Measurements from ENCODE around the gene AKT3.

The AKT3 gene

GRCh38 chr1:243558576-243558975 lies 291.5 kb downstream of the AKT3 start:
- DNase-seq (ENCODE audit: low read depth, low spot score) = no peak

- no peak for DNase-seq (ENCODE audit: low read depth, low spot score)
Observed at GRCh38 chr1:243557866-243558265, 292.2 kb downstream of the AKT3 start.

- DNase-seq (ENCODE audit: low read depth, low spot score) = no peak
Observed at GRCh38 chr1:243554686-243555085, 295.4 kb downstream of the AKT3 start.

DNA sequence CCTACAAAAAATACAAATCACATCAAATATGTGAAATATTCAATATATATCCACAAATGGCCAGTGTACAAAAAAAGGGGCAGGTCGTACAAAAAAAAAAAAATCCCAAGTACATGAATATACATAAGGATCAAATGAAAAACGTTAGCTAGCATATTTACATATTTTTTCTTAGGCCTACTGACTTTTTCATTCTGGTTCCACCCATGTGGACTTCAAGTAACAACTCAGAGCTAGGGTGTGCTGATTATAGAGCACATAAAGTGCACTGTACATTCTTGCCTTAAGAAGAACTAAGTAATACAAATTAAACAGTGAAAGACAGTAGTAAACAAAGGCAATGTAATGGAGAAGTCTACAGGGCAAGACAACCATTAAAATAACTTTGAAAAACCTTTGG lies 297.0 kb downstream of the AKT3 start:
- DNase-seq (ENCODE audit: low read depth, low spot score) = no peak

DNA sequence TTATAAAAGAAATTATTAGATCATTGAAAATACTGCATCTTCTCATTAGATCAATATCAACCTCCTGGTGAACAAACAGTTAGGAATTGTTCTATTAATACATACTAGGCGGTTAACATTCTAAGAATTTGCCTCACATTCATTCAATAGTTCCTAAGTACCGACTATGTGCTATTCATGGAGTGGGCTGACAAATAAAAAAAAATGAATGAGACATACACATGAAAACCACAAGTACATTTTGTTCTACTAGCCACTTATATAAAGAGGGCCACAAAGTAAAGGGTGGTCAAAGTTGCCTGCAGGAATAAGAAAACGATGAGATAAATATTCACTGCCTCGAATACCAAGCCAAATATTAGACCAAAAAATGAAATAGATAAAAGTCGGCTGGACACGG lies 299.8 kb downstream of the AKT3 start:
- DNase-seq (ENCODE audit: low read depth, low spot score) = no peak

- no peak for DNase-seq (ENCODE audit: low read depth, low spot score)
Observed at GRCh38 chr1:243549791-243550190, 300.3 kb downstream of the AKT3 start.

GRCh38 chr1:243549108-243549507 lies 300.9 kb downstream of the AKT3 start:
- DNase-seq (ENCODE audit: low read depth, low spot score) = no peak

DNA sequence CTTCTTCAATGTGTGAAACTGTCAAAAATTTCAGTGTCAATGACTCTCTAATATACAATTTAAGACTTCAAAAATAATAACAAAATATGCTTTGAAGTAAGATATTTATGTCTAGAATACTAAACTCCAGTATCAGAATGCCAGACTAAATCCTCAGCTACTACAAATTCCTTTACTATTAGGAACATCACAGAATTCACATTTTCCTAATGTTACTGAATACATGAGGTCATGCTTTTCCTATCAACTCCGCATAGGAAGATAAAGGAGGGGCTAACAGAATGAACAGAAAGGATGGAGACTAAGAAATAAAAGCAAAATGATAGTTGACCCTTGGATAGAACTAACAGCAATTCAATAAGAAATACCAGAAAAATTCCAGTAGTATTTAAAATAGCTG lies 301.5 kb downstream of the AKT3 start:
- DNase-seq (ENCODE audit: low read depth, low spot score) = no peak

GRCh38 chr1:243547891-243548290 lies 302.2 kb downstream of the AKT3 start:
- DNase-seq (ENCODE audit: low read depth, low spot score) = no peak

DNA sequence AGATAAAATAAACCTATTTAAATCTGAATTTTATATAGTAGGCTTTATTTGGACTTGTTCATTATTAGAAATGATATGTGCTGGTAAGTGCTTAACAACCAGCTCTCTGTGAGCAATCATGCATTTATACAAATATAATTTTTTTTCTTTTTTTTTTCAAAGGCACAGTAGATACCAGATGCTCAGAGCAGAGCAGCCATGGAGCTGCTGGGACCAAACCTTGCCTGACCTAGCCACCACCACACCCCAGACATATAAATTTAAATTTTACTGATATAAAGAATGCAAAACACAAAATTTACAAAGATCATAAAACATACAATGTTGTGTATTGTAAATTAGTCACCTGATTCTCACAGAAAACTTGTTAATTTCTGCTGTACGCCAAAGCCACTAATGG lies 303.6 kb downstream of the AKT3 start:
- no peak for DNase-seq (ENCODE audit: low read depth, low spot score)

- DNase-seq (ENCODE audit: low read depth, low spot score) = no peak
Observed at GRCh38 chr1:243543501-243543900, 306.5 kb downstream of the AKT3 start.

DNA sequence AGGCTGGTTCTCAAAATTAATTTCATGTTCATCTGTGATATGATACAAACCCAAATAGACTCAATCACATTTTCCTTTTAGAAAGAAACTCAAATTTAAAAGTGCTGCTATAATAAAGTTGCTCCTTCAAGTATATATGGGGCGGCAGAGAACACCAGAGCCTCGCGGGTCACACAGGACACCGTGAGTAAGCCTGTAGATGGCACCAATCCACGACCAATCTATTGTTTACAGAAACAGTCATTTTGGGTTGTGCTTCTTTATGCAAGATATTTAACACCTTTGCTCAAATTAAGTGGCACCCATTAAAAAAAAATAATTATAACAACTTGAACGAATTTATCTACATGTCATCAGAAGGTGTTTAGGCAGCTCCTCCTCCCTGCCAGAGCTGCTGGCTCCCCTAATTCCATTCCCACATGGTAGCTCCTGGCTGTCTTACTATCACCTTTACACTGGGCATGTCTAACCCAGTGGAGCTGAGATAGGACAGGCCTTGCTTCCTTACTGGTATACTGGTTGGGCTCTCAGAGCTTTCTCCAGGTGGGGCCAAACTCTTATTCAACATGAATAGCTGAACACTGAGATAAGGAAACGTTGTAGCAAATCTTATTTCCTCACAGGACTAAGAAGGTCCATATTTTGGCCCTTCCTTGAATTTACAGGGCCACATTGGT lies 307.2 kb downstream of the AKT3 start:
- no peak for DNase-seq (ENCODE audit: low read depth, low spot score)

DNA sequence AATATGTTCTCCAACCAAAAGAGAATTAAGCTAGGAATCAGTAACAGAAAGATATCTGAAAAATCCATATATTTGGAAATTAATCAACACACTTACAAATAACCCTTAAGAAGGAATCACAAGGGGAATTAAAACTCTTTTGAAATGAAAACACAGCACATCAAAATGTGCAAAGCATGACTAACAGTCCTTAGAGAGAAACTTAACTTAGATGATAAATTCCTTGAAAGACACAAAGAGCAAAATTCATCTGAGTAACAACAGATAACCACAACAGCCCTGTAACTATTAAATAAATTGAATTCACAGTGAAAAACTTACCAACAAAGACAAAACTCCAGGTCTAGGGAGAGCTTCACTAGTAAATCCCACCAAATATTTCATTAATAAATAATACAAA lies 310.4 kb downstream of the AKT3 start:
- no peak for DNase-seq (ENCODE audit: low read depth, low spot score)

GRCh38 chr1:243535014-243535413 lies 315.0 kb downstream of the AKT3 start:
- no peak for DNase-seq (ENCODE audit: low read depth, low spot score)

DNA sequence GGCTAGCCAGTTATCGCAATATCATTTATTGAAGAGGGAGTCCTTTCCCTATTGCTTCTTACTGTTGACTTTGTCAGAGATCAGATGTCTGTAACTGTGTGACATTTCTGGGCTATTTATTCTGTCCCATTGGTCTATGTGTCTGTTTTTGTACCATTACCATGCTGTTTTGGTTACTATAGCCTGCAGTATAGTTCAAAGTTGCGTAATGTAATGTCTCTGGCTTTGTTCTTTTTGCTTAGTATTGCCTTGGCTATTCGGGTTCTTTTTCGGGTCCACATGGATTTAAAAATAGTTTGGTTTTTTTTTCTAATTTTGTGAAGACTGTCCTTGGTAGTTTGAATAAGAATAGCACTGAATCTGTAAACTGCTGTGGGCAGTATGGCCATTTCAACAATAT lies 320.5 kb downstream of the AKT3 start:
- DNase-seq (ENCODE audit: low read depth, low spot score) = no peak

DNA sequence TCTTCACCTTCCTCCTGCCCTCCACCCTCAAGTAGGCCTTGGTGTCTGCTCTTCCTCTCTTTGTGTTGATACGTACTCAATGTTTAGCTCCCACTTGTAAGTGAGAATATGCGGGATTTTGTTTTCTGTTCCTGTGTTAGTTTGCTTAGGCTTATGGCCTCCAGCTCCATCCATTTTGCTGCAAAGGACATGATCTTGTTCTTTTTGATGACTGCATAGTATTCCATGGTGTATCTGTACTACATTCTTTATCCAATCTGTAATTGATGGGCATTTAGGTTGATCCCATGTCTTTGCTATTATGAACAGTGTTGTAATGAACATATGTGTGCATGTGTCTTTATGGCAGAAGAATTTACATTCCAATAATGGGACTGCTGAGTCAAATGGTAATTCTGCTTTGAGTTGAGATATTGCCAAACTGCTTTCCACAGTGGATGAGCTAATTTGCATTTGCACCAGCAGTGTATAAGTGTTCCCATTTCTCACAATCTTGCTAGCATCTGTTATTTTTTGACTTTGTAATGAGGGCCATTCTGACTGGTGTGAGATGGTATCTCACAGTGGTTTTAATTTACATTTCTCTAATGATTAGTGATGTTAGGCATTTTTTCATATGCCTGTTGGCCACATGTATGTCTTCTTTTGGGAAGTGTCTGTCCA lies 321.5 kb downstream of the AKT3 start:
- no peak for DNase-seq (ENCODE audit: low read depth, low spot score)

GRCh38 chr1:243526180-243526579 lies 323.9 kb downstream of the AKT3 start:
- no peak for DNase-seq (ENCODE audit: low read depth, low spot score)

DNA sequence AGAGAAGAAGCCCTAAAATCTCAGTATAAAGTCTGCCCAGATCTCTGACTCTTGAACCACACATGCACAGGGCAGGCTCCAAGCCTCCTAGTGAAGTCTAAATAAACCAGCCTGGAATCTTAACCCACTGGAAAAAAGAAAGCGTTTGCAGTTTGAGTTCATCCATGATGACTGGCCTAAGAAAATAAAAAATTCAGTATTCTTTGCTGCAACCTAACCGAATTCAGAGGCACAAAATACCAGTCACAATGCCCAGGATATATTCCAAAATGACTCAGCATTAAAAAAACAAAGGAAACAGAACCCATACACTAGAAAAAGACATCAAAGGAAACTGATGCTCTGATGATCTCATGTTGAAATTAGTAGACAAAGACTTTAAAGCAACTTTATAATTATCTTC lies 325.0 kb downstream of the AKT3 start:
- DNase-seq (ENCODE audit: low read depth, low spot score) = peak; percentile 53

- DNase-seq (ENCODE audit: low read depth, low spot score) = no peak
Observed at GRCh38 chr1:243523766-243524165, 326.3 kb downstream of the AKT3 start.

- no peak for DNase-seq (ENCODE audit: low read depth, low spot score)
Observed at GRCh38 chr1:243520831-243521230, 329.2 kb downstream of the AKT3 start.

GRCh38 chr1:243514927-243515326 lies 335.1 kb downstream of the AKT3 start:
- DNase-seq (ENCODE audit: low read depth, low spot score) = no peak

GRCh38 chr1:243513726-243514491 lies 336.1 kb downstream of the AKT3 start:
- no peak for DNase-seq (ENCODE audit: low read depth, low spot score)

GRCh38 chr1:243510928-243511327 lies 339.1 kb downstream of the AKT3 start:
- no peak for DNase-seq (ENCODE audit: low read depth, low spot score)
